ENCODE data around the gene MALL.
"Not testable (repeated sequence)": the region's sequence is repeated elsewhere in the genome, so short reads cannot be mapped to it uniquely, and the experiment has no call there.

DNA sequence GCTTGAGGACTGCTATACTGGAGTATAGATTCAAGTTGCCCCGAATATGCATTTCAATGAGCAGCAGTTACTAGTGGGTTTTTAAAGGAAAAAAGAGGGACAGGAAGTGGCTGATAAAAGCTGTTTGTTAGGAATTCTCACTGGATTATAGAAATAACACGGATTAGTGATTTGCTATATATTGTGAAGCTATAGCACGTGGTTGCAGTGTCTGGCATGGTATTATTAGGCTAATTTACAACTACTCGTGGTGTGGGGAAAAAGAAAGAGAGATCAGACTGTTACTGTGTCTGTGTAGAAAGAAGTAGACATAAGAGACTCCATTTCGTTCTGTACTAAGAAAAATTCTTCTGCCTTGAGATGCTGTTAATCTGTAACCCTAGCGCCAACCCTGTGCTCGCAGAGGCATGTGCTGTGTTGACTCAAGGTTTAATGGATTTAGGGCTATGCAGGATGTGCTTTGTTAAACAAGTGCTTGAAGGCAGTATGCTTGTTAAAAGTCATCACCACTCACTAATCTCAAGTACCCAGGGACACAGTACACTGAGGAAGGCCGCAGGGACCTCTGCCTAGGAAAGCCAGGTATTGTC is 59.7 kb downstream of the MALL start:
- TF ChIP-seq, protein P1, sequence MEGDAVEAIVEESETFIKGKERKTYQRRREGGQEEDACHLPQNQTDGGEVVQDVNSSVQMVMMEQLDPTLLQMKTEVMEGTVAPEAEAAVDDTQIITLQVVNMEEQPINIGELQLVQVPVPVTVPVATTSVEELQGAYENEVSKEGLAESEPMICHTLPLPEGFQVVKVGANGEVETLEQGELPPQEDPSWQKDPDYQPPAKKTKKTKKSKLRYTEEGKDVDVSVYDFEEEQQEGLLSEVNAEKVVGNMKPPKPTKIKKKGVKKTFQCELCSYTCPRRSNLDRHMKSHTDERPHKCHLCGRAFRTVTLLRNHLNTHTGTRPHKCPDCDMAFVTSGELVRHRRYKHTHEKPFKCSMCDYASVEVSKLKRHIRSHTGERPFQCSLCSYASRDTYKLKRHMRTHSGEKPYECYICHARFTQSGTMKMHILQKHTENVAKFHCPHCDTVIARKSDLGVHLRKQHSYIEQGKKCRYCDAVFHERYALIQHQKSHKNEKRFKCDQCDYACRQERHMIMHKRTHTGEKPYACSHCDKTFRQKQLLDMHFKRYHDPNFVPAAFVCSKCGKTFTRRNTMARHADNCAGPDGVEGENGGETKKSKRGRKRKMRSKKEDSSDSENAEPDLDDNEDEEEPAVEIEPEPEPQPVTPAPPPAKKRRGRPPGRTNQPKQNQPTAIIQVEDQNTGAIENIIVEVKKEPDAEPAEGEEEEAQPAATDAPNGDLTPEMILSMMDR (IDR thresholded peaks at IDR 0.05; ENCODE audit: low read depth, low read length) = not testable (repeated sequence)
- not testable (repeated sequence) for TF ChIP-seq EZH2phosphoT487 (IDR thresholded peaks at IDR 0.05; ENCODE audit: low read depth)

Measured in OCI-LY3 (cell line).